IPS-NIHi7 (cell line): Measurements from ENCODE around the gene GFPT2.

Source experiments
- DNase-seq: peaks from one replicate; pipeline ENCODE4 v3.0.0; 2012; ENCODE audit warnings: mixed read lengths; ENCODE audit errors: extremely low spot score

The GFPT2 gene

GRCh38 chr5:180353048-180353979 is at the start of gene GFPT2:
TSS of gene GFPT2 (minus strand) at chr5:180353336. CDS start at chr5:180353217, 119 bp downstream.
- peak; percentile 99 for DNase-seq

DNA sequence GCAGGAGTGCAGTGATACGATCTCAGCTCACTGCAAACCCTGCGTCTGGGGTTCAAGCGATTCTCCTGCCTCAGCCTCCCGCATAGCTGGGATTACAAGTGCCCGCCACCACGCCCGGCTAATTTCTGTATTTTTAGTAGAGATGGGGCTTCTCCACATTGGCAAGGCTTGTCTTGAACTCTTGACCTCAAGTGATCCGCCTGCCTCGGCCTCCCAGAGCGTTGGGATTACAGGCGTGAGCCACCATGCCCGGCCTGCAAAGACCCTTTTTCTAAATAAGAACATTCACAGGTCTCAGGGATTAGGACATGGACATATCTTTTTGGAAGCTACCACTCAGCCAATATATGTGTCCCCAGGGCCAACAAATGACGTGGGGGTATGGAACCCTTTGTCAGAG is 49.6 kb upstream of the GFPT2 start:
- no peak for DNase-seq

DNA sequence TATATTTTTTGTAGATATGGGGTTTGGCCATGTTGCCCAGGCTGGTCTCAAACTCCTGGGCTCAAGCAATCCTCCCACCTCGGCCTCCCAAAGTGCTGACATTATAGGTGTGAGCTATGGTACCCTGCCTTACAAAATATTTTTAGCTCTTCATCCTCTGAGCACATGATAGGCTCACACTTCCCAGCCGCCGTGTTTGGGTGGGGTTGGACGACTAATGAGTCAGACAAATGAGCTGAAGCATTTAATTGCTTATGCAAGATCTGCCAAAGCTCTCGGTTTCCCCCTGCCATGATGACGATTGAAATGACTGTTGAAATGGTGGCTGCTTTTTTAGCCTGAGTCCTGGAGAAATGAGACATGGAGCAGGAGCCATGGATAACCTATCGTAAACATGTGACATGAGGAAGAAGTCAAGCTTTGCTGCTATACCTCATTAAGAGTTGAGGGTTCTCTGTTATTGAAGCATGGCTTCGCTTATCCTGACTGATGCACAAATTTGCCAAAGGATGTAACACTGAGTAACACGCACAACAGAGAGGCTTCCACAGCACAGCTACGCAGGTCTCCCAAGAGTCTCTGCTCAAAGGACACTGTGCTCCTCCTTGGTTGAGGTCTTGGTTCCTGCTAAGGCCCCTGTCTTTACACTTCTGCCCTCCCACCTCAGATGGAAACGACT is 48.2 kb upstream of the GFPT2 start:
- DNase-seq = no peak

GRCh38 chr5:180400416-180400815 is 47.3 kb upstream of the GFPT2 start:
- DNase-seq = no peak

DNA sequence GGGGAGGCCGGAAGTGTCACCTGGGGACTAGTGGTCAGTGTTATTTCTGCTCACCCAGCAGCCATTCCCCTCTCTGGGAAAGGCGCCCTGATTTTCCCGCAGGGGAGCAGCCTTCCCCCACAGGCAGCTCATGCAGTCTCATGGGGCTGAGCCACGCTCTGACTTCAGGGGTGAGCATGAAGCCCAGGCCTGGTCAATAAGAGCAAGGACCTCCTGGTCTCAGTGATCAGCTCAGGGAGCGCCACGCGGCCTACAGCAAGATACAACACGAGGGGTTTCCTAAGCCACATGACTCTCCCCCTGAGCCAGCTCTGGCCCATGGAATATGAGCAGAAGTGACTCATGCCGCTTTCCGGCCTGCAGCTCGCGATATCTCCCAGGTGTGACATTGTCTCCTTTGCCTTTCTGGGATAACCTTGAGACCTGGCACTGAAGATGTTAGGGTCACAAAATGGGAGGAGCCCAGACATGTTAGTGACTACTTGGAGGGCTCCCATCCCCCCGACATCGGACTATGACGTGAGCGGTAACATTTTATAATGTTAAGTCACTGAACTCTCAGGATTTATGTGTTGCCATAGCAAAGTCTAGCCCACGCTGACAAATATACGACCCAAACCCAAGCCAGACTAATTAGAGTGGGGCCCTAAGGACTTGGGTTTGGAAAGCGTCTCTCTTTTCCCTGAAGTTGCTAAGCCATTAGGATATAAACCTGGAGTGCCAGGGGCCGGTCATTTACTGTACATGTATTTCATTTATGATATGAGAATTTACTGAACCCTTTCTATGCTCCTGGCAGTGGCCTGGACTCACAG is 46.5 kb upstream of the GFPT2 start:
- DNase-seq = peak; percentile 14

GRCh38 chr5:180396926-180397325 is 43.8 kb upstream of the GFPT2 start:
- DNase-seq = peak; percentile 5

DNA sequence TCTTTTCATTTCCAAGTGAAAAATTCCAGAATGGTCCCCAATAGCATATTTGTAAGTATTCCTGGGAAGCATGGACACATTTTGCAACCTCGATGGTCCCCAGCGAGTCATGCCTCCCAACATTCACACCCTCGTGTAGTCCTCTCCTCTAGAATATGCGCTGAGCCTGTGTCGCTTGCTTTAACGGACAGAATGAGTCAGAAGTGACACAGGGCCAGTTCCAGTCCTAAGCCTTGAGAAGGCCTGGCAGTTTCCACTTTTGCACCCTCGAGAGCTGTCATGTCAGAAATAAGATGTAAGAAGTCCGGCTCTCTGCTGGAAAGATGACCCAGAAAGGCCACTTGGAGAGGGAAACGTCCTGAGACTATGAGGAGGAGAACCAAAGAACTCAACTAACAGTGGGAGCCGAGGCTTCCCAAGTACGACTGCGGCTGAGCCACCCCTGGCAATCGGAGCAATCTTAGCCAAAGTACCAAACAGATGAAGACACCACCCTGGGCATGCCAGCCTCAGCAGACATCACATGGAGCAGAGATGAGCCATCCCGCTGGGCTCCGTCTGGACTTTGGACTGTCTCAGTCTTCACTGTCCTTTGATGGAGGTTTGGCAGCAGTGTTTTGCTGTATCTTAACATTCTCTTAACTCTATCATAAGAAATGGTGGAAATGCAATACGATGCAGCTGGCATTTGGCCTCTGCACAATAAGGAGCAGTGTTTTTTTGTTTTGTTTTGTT is 42.6 kb upstream of the GFPT2 start:
- DNase-seq = peak; percentile 3

DNA sequence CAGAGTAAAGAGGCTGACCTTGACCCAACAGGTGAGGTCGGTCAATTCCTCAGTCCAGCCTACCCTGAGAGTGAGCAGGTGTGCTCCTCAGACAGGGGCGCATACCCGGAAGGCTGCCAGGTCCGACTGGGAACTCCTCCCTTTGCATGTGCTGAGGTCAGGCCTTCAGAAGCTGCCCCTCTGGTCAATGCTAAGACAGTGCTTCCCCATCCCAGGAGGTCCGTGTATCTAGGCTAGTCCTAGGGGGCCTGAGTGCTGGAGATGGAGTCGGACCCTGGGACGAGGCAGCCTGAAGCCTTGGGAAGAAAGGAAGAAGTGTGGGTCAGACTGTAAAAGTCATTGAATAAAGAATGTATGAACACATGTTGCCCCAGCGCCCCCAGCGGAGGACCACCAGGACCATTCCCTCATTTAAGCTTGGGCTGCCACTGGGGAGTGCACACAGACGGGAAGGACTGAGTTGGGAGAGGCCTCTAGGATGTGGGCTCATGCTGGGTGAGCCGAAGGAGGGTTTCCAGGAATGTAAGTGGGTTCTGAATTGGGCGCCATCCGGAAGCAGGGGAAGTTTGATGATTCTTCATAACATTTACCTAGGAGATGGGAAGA is 41.0 kb upstream of the GFPT2 start:
- DNase-seq = peak; percentile 18

DNA sequence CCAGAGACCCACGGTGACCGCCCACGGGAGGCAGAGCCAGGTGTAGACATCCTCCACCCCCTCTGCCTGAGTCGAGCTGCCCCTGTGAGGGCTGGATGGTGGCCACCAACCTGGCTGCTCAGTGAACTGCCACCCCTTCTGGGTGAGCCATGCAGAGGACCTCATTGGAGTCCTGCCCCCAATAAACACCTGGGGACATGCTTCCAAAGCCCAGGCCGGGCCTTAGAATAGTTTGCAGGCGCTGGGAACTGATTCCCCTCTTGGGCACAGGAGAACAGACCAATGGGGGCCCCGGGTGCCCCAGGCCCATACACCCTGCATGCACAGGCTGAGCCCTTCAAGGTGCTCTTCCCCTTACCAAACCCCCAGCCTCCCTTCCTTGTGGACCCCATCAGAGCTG is 38.1 kb upstream of the GFPT2 start:
- DNase-seq = peak; percentile 9

GRCh38 chr5:180390441-180391190 is 37.5 kb upstream of the GFPT2 start:
- peak; percentile 32 for DNase-seq

DNA sequence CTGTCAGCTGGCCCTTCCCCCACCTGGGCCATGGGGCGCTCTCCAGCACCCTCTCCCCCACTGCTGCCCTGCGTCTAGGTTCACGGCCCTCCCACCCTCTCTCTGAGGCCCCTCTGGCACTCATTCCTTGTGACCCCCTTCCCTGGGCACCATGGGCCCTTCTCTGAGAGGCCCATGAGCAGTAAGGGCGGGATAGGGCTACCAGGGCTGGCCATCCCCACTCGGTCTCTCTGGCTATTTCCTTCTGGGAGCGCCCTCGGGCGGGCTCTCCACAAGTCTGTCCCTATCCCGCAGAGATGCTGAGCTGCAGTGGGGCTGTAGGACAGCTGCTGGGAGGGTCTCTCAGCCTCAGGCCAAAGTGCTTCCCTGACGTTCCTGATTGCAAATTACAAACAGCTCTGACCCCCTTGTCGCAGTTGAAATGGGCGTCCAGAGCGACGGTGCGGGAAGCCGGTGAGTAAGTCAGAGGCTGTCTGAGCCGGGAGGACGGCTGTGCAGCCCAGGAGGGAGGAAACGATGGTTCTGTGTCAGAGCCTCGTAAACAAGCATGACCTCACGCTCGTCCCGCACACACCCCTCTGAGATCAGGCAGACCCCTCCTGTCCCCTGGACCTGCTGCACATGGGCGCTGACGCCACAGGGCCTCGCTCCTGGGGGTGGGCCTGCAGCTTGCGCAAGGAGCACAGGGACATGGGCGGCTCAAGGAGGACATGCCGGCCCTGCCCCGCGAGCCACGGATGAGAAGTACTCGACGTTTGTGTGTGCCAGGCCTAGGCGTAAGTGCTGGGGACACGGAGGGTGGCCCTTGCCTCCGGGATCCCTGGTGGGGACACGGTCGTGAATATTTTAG is 36.3 kb upstream of the GFPT2 start:
- peak; percentile 27 for DNase-seq

DNA sequence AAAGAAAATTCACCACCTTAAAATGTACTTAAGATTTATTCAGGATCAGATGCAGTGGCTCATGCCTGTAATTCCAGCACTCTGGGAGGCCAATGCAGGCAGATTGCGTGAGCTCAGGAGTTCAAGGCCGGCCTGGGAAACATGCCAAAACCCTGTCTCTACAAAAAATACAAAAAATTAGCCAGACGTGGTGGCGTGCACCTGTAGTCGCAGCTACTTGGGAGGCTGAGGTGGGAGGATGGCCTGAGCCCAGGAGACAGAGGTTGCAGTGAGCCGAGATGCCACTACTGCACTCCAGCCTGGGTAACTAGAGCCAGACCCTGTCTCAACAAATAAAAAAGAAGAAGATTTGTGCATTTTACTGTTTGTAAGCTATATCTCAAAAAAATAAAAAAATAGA is 34.7 kb upstream of the GFPT2 start:
- no peak for DNase-seq

DNA sequence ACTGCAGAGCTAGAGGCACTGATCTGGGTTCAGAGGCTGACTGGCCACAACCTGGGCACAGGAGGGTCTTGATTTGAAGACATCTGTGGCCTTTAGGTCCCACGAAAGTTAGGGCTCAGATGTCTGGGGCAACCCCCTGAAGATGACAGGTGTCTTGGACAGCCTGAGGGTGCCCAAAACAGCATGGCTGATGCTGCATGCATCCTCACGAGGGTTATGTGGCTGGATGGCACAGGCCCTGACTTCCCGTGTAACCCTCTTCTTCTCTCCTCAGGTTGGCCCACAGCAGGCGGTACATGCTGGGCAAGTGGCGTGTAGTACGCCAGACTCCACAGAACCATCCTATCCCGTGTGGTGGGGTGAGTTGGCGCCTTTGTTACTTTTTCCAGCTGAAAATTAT is 29.8 kb upstream of the GFPT2 start:
- DNase-seq = no peak

DNA sequence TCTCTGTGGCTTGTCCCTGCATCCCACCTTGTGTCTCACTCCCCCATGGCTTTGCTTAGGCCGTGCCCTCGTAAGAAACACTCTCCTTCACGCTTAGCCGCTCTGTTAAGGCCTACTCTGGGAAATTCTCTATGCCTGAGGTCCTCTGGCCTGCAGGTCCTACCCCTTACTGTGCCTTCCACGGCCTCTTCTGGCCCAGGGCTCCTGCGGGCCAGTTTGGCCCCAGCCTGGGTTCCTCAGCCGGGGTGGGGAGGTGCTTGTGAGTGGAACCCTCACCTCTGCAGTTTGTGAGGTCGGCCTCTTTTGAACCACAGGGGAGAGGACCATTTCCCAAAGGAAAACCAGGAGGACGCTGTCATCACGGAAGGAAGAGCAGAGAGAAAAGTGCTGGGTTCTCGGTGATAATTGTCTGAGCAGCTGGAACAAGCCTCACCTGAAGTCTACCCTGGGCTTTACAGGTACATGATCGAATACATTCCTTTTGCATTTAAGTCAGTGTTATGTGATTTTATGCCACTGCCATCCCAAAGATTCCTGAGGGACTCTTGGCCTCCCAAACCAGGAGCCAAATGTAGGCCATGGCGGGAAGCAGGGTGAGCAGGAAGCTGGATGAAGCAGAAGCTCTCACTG is 28.8 kb upstream of the GFPT2 start:
- no peak for DNase-seq

DNA sequence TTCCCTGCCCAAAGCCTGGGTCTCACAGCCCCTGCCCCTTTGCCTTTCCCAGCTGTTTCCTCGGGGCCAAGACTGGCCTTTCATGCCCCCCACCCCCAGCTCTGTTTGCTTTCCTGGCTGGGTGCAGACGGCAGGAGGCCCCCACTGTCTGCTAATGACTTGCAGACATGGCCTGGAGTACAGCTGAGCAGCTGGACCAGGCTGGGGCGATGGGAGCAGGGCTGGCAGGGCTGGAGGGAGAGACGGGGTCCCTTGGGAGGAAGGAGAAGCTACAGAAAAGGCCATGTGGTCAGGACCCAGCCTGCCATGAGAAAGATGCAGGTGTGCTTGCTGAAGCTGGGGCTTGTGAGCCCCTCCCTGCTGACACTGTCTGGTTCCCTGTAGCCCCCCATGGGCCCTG is 28.3 kb upstream of the GFPT2 start:
- no peak for DNase-seq

DNA sequence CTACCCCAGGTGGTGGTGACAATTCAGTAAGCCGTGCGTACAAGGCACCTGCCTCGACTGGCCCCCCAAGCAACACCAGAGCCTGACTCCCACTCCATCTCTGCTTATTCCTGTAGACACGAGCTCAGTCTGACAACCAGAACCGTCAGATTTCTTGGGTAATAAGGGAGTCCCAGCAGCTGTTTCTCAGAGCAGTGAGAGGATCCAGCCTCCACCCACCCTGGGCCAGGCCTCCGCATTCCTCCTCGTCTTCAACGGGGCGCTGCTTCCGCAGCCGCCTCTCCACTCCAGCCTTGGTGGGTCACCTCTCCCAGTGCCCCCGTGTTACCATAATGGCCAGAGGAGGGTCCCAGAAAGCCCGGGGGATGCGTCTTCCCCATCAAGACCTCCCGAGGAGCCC is 27.7 kb upstream of the GFPT2 start:
- no peak for DNase-seq

DNA sequence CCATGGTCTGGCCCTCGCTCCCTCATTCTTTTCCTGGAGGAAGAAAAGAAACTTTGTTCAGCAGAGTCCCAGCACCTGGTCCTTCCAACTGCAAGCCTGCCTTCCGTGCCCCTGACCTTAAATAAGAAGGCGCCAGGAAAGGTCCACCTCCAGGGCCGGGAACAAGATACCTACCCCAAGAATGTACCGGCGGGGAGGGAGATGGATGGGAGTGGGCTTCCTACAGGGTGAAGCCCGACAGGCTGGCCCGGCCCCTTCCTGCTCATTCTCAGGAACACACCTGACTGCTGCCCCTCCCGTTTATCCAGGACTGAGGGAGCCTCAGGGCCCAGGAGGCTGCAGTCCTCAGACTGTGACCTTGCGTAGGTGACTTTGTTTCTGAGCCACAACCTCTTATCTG is 27.3 kb upstream of the GFPT2 start:
- DNase-seq = no peak

DNA sequence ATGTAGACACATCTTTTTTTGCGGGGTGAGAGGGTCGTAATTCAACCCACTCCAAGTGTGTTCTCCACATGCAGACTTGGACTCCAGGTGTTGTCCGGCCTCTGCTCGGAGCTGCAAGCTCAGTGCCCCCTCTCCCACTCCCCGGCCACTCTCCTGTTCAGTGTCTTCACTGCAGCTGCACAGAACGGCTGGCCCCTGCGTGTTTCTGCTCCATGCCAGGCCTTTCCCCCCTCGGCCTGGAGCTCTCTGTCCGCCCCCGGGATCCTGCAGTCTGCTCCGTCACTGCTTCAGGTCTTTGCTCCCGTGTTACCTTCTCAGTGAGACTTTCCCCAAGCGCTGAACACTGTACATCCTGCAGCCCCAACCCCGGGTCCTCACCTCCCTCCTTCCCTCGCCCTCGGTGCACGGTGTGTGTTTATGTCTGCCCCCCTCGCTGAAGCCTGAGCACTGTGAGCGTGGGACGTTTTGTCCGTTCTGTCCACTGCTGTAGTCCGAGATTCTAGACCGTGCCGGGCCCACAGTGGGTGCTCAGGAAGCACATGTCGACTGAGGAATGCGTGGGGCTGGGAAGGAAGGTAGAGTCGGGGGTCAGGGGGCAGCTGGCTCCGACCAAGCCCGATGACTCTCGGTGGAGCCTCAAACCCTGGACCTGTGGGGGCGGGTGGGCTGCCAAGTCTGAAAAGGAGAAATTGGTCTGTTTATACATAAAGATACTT is 26.4 kb upstream of the GFPT2 start:
- DNase-seq = no peak
